ENCODE results near the gene UBC.

The UBC gene

DNA sequence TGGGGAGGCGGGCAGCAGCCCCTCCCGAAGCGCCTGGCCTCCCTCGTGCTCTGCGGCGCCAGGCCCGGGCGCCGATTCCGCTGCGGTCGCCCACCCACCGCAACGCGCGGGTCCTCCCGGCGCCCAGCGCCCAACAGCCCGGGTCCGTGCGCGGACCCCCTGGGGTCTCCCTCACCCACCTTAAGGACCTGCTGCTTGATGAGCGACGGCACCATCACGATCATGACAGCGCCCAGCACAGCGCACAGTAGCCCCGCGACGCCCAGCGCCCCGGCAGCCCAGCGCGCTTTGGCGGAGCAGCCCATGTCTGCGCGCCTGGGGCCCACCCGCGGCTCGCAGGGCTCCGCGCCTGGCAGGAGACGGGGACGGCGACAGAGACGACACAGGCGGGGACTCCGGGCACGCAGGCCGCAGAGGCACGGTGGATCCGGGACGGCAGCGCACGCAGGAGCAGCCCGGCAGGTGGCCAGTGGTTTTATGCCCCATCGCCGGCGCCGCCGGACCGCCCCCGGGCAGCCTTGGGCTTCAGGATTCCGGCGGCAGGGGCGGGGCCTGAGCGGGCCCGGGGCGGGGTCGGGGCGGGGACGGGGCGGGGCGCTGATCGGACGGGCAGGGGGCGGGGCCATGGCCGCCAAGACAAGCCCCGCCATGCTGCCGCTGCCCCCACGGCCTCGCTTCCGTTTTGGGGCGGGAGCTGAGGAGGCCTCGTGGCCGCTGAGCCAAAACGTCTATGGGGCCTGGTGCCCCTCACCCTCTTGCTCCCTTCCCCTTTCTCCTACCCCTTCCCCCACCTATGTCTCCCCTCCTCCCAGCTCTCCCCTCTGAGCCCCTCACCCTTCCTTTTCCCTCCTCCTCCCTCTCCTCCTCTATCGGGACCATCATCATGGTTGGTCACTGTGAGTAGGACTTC lies 50.8 kb downstream of the UBC start, which contains the start of gene SCARB1 (continued):
- TF ChIP-seq ZNF623 (tag by site-specific recombination; IDR thresholded peaks at IDR 0.05) (no peak), OSR2 (tag by site-specific recombination; IDR thresholded peaks at IDR 0.05) (peak; percentile 90), ZNF433 (tag by site-specific recombination; IDR thresholded peaks at IDR 0.05; ENCODE audit: low read depth) (no peak), ZBTB17 (tag by site-specific recombination; IDR thresholded peaks at IDR 0.05) (no peak), ZBTB7A (tag by site-specific recombination; IDR thresholded peaks at IDR 0.05; ENCODE audit: low read depth) (0 out of 2 replicates have a peak, but pooled peaks have one; percentile 61), ZNF48 (tag by site-specific recombination; IDR thresholded peaks at IDR 0.05) (no peak), PRDM4 (tag by site-specific recombination; IDR thresholded peaks at IDR 0.05) (no peak), ZNF596 (tag by site-specific recombination; IDR thresholded peaks at IDR 0.05) (peak; percentile 30; the same call in 1 of the 2 replicates), KLF8 (tag by site-specific recombination; IDR thresholded peaks at IDR 0.05) (peak; percentile 64; the same call in 1 of the 2 replicates), ZNF785 (tag by site-specific recombination; IDR thresholded peaks at IDR 0.05) (no peak), ZBTB8A (tag by site-specific recombination; IDR thresholded peaks at IDR 0.05) (peak; percentile 99), ATF2 (tag by site-specific recombination; IDR thresholded peaks at IDR 0.05; ENCODE audit: low read depth) (no peak), ZFHX2 (tag by site-specific recombination; conservative IDR thresholded peaks at IDR 0.05) (peak; percentile 63), ZNF37A (tag by site-specific recombination; IDR thresholded peaks at IDR 0.05) (no peak), ZNF211 (tag by site-specific recombination; IDR thresholded peaks at IDR 0.05; ENCODE audit: low read depth) (no peak), EGR2 (tag by site-specific recombination; IDR thresholded peaks at IDR 0.05; ENCODE audit: low read depth) (no peak), ZNF10 (tag by site-specific recombination; IDR thresholded peaks at IDR 0.05) (no peak), WT1 (tag by site-specific recombination; IDR thresholded peaks at IDR 0.05) (peak; percentile 42; the same call in 1 of the 2 replicates), ZNF449 (tag by site-specific recombination; IDR thresholded peaks at IDR 0.05) (peak; percentile 80), ZNF426 (tag by site-specific recombination; IDR thresholded peaks at IDR 0.05) (no peak), ZNF677 (tag by site-specific recombination; IDR thresholded peaks at IDR 0.05) (no peak), ZNF501 (tag by site-specific recombination; IDR thresholded peaks at IDR 0.05) (0 out of 2 replicates have a peak, but pooled peaks have one; percentile 46), ZNF837 (tag by site-specific recombination; IDR thresholded peaks at IDR 0.05) (no peak), MEIS1 (CRISPR knock-in tag; IDR thresholded peaks at IDR 0.05; ENCODE audit: borderline replicate concordance) (no peak), ZNF138 (tag by site-specific recombination; IDR thresholded peaks at IDR 0.05; ENCODE audit: borderline replicate concordance) (no peak), ZNF239 (tag by site-specific recombination; IDR thresholded peaks at IDR 0.05) (no peak), KLF1 (tag by site-specific recombination; IDR thresholded peaks at IDR 0.05) (no peak; the same call in 1 of the 2 replicates), MYNN (tag by site-specific recombination; IDR thresholded peaks at IDR 0.05; ENCODE audit: borderline replicate concordance) (no peak), ZNF335 (tag by site-specific recombination; conservative IDR thresholded peaks at IDR 0.05) (peak; percentile 75)
- TF ChIP-seq, protein P1, sequence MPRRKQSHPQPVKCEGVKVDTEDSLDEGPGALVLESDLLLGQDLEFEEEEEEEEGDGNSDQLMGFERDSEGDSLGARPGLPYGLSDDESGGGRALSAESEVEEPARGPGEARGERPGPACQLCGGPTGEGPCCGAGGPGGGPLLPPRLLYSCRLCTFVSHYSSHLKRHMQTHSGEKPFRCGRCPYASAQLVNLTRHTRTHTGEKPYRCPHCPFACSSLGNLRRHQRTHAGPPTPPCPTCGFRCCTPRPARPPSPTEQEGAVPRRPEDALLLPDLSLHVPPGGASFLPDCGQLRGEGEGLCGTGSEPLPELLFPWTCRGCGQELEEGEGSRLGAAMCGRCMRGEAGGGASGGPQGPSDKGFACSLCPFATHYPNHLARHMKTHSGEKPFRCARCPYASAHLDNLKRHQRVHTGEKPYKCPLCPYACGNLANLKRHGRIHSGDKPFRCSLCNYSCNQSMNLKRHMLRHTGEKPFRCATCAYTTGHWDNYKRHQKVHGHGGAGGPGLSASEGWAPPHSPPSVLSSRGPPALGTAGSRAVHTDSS (tag by site-specific recombination; IDR thresholded peaks at IDR 0.05) = no peak
- TF ChIP-seq, protein P2, sequence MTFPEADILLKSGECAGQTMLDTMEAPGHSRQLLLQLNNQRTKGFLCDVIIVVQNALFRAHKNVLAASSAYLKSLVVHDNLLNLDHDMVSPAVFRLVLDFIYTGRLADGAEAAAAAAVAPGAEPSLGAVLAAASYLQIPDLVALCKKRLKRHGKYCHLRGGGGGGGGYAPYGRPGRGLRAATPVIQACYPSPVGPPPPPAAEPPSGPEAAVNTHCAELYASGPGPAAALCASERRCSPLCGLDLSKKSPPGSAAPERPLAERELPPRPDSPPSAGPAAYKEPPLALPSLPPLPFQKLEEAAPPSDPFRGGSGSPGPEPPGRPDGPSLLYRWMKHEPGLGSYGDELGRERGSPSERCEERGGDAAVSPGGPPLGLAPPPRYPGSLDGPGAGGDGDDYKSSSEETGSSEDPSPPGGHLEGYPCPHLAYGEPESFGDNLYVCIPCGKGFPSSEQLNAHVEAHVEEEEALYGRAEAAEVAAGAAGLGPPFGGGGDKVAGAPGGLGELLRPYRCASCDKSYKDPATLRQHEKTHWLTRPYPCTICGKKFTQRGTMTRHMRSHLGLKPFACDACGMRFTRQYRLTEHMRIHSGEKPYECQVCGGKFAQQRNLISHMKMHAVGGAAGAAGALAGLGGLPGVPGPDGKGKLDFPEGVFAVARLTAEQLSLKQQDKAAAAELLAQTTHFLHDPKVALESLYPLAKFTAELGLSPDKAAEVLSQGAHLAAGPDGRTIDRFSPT (tag by site-specific recombination; IDR thresholded peaks at IDR 0.05) = peak; percentile 74

All from HEK293 (cell line).